GM12873 (cell line): Measurements from ENCODE around the gene CPED1.

Source experiments
- CTCF ChIP-seq: IDR thresholded peaks from 2 replicates; pipeline ENCODE4 v1.5.1; 2012; ENCODE audit warnings: low read depth, mild to moderate bottlenecking, moderate library complexity, low read length, control low read depth; ENCODE audit not compliant: insufficient read depth; ENCODE audit errors: missing control alignments

The CPED1 gene

GRCh38 chr7:120981888-120982615 lies 6.5 kb upstream of the CPED1 start:
- no peak for TF ChIP-seq CTCF

GRCh38 chr7:120984406-120984805 lies 4.1 kb upstream of the CPED1 start:
- TF ChIP-seq CTCF, result no peak

DNA sequence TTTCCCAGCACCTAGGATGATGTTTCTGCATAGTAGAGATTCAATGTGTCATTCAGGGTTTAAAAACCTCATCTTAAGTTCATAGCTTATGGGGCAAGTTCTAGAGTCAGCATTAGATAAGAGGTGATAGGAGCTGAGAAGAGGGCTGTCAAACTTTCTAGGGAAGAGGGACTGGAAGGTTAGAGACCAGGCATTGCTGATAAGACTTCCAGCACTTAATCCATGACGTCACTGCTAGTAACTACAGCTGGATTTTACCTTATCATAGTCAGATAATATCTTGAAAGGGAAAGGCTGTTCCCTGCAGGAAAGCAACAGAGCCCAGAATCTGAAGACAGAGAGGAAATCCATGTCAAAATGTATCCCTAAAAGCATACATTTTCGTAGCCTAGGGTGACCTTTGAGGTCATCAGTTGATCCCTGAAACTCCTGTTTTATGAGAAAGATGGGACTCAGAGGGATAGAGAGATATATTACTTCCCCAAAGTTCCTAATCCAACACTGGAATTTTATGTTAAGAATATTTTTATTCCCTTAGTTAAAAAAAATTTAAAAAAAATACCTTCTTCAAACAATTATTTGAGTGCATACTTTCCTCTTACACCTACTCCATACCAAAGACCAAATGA lies 3.3 kb upstream of the CPED1 start:
- TF ChIP-seq CTCF, result no peak

DNA sequence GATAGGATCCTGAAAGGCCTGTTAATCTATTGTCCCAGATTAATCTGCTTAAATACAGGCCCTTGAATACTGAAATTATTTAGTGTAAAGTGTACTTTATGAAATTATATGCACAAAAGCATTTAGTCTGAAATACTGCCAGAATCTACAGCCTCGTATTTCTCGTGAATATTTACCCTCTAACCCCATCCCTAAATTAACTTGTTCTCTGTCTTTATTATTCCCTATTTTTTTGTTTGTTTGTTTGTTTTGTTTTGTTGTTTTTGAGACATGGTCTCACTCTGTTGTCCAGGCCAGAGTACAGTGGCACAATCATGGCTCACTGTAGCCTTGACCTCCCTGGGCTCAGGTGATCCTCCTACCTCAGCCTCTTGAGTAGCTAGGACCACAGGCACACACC lies 2.7 kb upstream of the CPED1 start:
- no peak for TF ChIP-seq CTCF

DNA sequence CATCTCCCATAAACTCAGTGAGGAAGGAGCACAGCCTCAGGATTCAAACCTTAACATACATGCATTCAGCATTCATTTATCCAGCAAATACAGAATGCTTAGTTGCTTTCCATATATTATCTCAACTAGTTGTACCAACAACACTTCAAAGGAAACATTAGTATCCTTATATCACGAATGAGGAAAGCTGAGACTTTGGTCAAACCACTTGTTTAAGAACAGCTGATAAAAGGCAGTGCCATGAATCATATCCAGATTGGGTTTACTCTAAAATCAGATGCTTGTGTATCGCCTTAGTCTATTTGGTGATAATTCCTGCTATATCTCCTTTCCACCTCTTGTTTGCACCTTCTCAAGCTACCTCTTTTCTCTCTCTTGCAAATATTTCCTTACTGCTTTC lies 1.9 kb upstream of the CPED1 start:
- TF ChIP-seq CTCF, result no peak

DNA sequence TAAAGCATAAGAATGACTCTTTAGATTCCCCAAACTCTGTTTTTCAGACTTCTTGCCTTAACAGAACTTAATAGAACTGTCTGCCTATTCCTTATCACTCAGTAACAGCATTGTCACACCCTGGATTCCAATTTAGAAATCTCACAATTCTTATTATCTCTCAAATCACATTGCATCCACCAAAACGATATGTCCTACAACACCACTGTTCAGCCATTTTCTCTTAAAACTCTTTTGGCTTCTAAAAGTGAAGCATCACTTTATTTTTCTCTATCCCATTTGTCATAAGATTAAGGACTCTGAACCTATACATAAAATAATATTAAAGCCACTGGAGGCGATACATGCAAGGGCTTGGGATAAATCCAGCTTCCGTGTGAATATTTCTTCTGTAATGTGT lies 1.2 kb upstream of the CPED1 start:
- TF ChIP-seq CTCF, result no peak

- TF ChIP-seq CTCF, result peak; percentile 96
Measured at GRCh38 chr7:120987683-120988590, 574 bp upstream of the CPED1 start.
